Right renal pelvis (tissue), 4 donors: ENCODE data around the gene OSBP2. TPM values are rescaled to one million over a fixed set of nuclear protein-coding genes. Genes with fewer than 3 reads are reported as not detected.

ENCODE experiments used
- DNase-seq, 4 donors: peaks; one replicate each; pipeline ENCODE4 v3.0.0-alpha.2; 2013; ENCODE audit warnings: low read depth in 4 of 4, low spot score in 3 of 4, missing footprints in 1 of 4
- polyA plus RNA-seq, 4 donors: library from polyadenylated mRNA; unstranded; fragments of 120-200 nt; gene quantifications; one replicate each; pipeline ENCODE4 v1.2.1, GENCODE V29; 2013; ENCODE audit not compliant: insufficient read length in 4 of 4

The OSBP2 gene
- polyA plus RNA-seq, 4 donors, result 4.9 to 6.8 (median 6.2) TPM

DNA sequence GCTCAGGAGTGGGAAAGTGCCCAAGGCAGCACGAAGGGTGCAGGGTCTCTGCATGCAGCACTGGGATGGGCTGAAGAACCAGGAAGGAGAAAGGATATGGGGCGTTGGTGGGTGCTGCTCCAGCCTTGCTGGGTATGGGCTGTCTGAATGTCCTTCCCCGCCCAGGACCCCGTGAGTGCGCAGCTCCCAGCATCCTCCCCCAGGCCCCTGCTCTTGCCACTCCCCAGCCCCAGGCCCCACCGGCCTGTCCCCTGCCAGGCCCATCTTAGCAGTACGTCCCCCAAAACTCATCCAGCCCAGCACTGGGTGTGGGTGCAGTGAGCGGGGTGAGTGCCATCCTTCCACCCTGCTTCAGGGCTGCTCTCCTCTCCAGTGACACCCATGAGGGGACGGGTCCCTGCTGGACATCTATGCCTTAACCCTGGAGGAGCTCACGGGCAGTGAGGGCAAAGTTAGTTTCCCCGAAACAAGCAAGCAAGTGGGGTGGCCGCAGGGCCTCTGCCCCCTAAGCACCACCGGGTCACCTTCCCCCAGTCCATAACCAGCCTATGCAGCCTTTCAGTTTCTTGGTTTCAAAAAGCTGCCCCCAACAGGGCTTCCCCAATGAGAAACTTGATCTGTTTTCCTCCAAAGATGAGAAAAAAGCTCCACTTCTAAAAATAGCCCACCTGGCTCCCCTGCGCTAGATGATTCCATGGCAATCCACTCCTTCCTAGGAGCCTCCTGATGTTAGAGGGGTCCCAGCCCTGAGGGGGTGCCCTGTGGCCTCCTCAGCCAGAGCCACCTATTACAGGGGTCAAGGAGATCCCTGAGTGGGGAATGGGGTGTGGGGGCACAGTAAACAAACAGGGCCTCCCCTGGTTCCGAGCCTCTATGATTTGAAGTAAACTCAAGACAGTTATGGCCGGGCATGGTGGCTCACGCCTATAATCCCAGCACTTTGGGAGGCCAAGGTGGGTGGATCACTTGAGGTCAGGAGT is 170.1 kb downstream of the OSBP2 start:
- no peak for DNase-seq

DNA sequence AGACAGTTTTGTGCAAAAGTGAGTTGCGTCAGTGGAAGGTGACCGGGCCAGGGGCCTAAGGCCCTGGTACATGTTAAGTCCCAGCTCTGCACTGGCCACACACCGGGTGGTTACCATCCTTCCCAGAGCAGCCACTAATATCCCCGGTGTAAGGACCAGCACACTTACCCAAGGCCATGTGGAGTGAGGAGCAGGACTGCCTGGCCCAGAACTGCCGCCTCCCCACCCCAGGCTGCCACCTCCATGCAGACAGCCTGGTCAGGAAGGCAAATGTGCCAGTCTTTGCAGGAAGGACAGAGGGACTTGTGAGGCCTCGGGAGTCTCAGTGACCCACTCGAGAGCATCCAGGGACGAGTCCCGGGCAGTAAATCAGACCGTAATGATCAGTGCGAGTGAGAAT is 171.0 kb downstream of the OSBP2 start:
- no peak for DNase-seq

DNA sequence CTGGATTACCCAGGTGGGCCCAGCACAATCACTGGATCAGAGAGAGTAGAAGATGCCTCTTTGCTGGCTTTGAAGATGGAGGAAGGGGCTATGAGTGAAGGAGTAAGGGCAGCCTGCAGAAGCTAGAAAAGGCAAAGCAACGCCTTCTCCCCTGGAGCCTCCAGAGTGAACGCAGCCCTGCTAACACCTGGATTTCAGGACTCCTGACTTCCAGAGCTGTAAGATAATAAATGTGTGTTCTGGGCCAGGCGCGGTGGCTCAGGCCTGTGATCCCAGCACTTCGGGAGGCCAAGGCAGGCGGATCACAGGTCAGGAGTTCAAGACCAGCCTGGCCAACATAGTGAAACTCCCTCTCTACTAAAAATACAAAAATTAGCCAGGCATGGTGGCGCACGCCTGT is 171.5 kb downstream of the OSBP2 start:
- no peak for DNase-seq

DNA sequence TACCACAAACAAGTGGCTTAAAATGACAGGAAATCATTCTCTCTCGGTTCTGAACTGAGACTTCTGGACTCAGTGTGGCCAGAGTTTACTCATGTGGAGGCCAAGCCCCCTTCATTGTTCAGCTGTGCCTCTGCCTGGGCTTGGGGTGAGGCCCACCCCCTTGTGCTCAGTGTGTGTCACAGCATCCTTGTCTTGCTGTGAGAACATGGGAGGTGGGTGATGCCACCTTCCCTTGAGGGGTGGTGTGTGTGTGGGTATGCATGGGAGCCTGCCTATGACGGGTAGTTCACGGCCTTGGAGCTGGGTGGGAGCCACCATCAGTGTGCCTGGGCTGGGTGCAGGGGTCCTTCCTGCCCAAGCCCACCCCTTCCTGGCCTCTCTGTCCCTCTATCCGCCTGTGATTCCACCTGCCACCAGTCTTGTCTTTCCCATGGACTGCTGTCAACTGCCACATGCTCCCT is 172.2 kb downstream of the OSBP2 start:
- no peak for DNase-seq

DNA sequence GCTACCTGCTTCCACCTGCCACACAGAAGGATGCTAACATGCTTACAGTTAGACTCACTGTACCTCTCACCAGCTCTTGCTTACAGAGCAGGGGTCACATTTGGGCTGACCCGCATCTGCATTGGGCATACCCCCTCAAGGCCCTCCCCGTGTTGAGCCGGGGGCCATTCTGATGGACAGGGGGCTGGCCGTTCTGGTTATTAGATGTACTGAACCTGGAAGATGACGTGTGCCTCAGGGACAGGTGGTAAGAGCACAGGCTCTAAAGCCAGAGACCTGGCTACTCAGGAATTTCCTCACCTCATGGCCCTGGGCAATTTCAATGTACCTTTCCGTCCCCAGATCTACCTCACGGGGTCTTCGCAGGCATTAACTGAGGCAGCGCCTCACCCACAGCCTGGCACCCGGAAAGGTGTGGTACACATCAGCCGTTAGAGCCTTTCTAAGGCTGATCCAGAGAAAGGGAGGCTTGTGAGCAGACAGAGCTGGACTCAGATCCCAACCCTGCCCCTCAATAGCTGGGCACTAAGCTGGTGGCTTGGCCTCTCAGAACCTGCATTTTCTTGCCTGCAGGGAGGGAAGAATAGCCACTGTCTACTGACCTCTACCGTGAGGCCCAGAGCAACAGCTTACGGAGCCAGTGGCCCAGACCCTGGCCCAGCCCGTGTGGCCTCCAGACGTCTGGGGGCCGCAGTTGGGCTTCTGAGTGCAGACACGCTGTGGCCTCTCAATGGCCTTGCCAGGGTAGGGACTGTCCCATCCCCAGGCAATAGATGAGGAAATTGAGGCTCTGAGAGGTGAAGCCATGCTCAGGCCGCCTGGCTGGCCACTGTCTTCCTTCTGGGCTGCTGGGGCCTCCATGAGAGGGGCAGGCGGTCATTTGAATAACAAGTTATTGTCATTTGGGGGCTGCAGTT is 173.3 kb downstream of the OSBP2 start:
- DNase-seq, result no peak

DNA sequence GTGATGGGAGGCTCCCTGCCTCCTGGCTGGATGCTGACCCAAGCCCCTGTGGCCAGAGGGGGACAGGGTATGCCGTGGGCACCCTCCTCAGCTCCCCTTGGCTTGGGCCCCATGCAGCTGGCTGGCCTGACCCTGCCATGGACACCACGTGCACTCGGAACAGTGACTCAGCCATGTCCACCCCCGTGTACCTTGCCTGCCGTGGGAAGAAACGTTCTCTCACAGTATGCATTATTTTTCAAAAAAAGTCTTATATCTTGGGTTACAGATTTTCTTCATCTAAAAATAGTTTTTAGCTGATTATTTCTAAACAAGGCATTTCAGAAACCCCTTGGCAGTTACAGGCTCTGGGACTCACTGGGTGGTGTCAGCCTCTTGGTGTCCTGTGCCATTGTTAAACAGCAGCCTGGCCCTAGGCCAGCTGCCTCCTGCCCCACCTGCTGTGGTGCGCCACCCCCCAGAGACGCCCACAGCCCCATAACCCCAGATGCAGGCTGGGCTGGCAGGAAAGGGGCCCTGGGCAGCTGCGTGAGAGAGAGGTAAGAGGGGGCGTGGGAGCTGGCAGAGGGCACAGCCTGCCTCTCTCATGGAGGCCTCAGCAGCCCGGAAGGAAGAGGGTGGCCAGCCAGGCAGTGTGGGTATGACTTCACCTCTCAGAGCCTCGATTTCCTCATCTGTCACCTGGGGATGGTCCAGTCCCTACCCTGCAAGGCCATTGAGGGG is 174.2 kb downstream of the OSBP2 start:
- DNase-seq, result no peak

DNA sequence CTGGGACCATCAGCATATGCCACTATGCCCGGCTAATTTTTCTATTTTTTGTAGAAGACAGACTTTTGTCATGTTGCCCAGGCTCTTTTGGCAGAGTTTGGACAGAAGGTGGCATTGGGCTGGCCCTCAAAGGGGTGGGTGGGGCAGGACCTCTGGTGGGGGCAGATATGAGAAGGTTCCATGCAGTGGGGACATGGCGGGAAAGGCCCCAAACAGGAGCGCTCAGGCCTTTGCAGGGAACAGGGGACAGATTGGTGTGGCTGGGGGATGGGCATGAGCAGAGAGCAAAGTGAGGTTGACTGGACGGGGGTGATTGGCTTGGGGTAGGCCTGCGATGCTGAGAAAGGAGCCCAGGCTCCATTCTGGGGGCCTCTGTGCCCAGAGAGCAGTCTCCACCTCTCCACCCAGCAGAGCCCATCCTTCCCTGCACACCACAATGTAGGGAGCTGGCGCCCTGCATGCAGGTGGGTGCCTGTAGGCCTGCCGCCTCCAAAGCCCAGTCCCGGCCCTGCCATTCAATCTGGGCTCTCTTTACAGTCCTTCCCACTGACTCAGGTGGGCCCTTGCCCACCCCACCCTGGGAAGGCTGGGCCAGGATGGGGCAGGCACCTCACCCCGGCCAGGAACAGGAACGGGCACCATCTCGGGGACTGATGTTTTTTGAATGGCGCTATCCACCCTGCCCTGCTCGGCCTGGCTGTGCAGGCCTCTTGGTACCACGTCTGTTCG is 175.2 kb downstream of the OSBP2 start:
- no peak for DNase-seq

DNA sequence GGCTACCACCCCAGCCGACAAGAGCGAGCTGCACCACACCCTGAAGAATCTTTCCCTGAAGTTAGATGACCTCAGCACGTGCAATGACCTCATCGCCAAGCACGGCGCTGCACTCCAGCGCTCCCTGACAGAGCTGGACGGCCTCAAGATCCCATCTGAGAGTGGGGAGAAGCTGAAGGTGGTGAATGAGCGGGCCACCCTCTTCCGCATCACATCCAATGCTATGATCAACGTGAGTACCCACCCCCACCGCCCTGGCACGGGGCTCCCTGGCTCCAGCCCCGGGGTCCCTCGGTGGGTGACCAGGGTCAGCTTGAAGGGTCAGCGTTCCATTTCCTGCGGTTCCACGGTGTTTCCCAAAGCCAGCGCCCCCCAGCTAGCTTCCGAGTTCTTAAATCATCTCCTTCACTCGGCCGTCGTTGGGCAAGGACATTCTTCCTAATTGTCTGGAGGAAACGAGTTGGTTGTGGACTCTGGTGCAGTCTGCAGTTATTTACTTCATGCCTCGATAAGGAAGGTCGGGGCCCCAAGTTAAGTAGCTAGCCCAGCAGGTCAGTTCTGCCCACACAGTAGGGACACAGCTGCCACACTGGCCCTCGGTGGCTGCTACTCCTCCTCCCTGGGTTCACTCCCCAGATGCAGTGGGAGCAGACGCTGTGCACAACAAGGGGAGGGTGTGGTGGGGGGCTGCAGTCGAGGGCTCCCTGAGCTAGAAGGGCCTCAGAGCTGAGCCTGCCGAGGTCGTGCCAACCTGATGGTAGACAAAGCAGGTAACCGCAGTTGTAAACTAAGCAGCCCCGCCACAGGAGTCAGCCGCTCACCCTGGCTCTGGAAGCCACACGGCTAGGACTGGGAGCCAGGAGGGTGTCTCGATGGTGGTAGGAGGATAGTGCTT is 176.0 kb downstream of the OSBP2 start:
- no peak for DNase-seq

DNA sequence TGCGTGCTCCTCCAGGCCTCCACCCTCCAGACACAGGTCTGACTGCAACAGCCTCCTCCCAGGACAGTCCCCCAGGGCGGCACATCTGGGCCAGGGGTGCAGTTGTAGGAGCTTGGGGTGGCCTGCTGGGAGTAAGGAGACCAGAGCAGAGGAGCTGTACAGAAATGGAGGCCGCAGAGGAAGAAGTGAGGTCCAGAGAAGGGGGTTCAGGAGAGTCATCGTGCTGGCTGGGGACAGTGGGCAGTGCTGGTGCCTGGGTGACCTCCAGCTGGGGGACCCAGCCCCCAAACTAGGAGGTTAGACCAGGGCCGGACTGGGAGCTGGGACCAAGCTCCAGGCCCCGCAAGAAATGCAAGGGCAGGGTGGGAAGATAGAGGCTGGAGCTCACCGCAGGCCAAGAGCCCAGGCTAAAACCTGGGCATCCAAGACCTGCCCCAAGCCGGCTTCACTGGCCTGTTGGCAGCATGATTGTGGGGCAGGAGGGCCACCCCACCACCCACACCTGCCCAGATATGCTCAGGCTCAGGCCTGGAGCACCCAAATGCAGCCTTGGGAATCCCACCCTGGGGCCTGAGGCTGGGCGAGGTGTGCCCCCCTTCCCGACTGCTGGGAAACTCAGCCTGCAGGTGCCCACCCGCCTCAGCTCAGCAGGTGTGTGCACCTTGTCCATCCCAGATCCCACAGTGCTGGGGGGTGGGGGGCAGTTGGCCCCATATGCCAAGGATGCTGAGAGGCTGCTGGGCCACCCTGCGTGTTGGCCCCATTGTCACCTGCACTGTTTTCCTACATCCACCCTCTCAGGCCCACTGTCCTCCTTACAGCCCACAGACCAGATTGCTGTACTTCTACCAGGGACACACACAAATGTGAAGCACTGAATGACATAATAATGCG is 177.0 kb downstream of the OSBP2 start:
- no peak for DNase-seq

DNA sequence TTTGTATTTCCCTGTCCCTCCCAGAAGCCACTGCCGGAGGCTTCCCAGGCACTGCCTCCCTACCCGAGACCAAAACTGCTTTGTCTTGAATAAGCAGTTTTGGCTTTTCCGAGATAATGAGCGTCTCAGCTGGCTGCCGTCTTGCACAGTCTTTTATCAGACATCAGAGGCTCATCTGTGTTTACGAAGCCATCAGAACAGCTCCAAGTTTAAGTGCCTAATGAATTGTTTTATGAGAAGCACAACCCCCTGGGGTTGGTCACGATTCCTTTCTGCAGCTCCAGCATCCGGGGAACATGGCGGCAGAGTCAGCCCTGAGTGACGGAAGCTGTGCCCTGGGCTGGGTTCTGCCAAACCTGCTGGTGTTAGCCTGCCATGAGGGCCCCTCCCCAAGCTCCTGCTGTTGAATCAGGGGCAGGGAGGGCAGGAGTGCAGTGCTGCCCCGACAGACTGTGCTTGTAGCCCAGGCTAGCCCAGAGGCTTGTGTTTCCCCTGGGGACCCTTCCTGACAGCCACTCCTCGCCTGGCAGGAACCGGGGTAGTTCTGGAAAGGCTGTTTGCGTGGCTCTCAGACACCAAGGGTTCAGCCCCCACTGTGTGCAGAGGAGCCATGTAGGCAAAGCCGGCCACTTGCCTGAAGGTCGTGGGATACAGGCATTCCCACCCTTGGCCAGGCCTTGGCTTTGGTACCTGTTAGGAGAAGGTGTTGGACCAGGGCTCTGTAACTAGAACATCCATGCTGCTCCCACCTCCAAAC is 177.8 kb downstream of the OSBP2 start:
- no peak for DNase-seq

DNA sequence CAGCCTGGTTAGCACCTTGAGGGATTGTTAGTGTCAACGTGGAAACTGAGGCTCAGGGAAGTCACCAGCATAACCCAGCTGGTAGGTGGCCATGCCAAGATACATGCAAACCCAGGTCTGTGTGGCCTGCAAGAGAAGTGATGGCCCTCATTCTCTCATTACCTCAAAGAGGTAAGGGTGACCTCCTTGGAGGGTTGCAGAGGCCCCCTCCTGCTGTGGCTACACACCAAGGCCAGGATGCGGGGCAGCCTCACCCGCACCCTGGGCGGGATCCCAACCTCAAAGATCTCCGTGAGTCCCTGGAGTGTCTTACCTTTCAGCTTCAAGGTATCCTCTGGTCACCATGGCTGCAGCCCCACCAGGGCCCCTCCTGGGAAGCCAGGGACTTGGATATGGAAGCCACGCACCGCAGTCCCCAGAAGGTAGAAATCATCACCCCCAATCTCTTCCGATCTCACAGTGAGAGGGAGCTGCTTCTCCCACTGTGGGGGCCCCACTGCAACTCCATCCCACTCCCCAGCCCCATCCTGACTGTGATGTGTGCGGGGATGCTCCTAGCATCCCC is 178.5 kb downstream of the OSBP2 start:
- DNase-seq, result no peak

DNA sequence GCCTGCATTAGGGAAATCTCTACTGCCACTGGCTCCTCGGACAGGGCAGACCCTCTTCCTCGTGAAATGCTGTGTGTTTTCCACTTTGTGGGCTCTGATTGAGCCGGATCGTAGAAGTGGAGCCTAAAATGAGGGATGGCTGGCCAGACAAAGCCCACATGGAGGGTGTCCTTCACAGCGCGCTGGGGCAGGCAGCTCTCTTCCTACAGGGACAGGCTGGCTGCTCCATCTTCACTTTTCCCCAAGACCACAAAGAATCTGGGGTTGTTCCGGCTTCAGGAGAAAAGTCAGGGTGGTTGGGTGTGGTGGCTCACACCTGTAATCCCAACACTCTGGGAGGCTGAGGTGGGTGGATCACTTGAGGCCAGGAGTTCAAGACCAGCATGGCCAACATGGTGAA is 179.0 kb downstream of the OSBP2 start:
- DNase-seq, result no peak

DNA sequence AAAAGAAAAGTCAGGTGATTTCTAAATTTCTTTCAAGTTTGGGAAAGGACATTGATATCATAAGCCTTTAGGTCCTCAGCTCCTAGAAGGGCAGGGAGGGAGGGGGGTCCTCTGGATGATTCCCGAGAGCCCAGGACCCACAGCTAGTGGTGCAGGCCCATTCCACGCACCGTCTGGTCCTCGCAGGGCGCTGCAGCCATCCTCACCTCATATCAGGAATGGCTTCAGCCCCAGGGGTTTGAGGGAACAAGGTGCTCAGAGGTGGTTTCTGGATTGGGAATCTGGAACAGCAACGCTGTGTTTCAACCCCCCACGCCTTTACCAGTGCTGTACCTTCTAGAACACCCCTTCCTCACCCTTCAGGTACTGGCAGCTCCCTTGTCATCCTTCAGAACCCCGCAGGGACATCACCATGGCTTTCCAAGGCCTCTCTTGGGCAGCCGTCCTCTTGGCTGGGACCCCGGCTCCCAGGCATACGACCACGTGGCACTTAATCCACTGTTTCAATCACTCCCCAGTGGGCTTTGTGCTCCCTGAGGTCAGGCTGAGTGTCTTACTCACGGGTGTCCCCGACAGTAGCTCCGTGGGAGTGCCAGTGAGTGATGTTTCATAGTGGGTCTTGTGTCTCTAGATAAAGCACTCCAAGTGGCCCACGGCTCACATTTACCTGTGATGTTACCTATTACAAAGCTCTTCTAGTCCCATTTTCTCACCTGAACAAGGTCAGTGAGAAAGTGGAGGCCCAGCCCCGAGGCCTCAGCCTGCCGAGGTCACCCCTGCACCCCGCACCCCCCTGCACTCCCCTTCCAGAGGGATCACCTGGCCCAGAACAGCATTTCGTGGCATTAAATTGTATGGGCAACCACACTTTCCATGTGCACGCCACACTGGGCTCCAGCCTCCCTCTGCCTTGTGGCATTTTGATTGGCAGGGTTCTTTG is 180.0 kb downstream of the OSBP2 start:
- DNase-seq, result no peak

DNA sequence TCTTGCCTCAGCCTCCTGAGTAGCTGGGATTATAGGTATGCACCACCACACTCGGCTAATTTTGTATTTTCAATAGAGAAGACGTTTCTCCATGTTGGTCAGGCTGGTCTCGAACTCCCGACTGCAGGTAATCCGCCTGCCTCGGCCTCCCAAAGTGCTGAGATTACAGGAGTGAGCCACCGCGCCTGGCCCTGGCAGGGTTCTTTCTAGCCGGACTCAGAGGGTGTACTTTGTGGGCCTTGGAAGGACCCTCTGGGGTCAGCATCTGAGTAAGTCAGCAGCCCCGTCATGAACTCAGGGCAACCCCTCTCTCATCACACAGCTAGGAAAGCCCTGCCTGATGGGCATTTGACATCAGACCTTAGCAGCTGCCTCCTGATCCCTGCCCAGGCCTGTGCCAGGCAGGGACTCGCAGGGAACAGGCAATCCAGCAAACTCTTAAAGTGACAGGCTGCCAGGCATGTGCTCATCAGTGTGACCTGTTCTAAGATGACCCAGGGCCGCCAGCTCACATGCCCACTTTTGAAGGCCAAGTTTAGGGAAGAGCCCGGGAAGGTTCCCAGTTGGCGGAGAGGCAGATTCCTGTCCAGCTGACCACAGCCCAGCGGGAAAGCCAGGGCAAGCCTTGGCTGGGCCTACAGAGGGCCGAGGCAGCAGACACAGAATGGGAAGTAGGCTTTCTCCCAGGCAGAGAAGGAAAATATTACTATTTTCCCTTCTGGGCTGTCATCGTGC is 181.0 kb downstream of the OSBP2 start:
- no peak for DNase-seq

DNA sequence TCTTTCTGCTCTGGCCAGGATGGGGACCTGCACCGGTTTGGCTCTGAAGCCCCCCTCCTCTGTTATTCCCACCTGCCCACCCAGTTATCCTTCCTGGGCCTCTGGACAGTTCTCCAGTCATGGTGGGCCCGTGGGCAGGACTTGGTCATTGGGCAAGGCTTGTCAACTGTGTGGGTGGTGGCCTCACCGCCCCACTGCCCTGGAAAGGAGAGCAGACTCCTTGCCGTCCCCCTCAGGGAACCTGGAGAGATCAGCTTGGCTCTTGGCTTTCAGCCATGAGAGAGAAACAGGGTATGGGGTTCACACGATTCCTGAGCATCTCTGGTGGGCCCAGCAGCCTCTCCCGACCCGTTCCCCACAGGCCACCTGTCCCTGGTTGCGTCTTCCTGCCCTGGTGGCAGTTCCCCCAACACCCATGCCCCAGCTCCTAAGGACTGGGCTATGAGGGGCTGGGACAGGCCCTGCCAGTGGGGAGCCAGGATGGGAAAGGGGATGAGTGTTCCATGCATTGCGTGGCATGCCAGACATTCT is 181.6 kb downstream of the OSBP2 start:
- no peak for DNase-seq
